Coronary artery (tissue), 2 donors: Measurements from ENCODE around the gene ZNF646.

Experiments used
- DNase-seq: peaks from one replicate; pipeline ENCODE4 v3.0.0-alpha.2; 2017; ENCODE audit warnings: low spot score
- H3K27ac ChIP-seq, 2 donors: fragments of 200-600 bp; sonication (generic); one replicate each; pipeline ENCODE4 v1.5.1; 2016 to 2019
- H3K4me3 ChIP-seq: fragments of 200-600 bp; sonication (generic); 2 replicates; pipeline ENCODE4 v1.5.1; 2016; ENCODE audit warnings: mild to moderate bottlenecking, moderate library complexity
- CTCF ChIP-seq: fragments of 200-600 bp; sonication (generic); IDR thresholded peaks from one replicate; pipeline ENCODE4 v1.5.1; 2019; ENCODE audit warnings: antibody characterized with exemption

ZNF646 gene

DNA sequence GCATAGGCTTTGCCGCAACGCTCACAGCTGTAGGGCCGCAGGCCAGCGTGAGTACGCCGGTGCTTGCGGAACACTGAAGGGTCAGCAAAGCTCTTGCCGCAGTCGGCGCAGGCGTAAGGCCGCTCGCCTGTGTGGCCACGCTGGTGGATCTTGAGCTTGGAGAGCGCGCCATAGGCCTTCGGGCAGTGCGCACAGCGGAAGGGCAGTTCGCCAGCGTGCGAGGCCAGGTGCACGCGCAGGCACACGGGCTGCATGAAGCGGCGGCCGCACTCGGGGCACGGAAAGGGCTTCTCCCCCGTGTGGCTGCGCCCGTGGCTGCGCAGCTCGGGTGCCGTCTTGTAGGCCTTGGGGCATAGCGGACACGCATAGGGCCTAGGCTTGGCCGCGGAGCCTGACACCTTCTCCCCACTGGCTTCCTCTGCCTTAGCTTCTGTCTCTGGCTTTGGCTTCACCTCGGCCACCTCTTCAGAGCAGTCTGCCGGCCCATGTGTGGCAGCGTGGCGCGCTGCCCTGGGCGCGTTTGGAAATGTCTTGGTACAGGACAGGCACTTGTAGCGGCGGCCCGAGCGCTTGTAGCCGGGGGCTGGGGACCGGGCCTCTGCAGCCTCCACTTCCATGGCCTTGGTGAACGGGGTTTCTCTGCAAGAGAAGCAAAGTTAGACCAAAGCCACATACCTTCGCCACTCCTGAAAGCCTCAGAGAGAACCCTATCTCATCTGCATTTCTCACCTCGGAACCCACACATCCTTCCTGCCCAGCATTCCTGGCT is 10.2 kb upstream of the ZNF646 start:
- no peak overlapping the region for H3K4me3 ChIP-seq
- DNase-seq: no peak
- H3K27ac ChIP-seq: peak overlapping the region in 1 of 2 donors; percentile 86
- no peak for TF ChIP-seq CTCF

- DNase-seq: peak; percentile 80
- no peak for TF ChIP-seq CTCF
- H3K4me3 ChIP-seq: no peak overlapping the region
- H3K27ac ChIP-seq: peak overlapping the region; percentile 55 to 86
Measured at GRCh38 chr16:31064882-31065461, 9.2 kb upstream of the ZNF646 start.

- DNase-seq: no peak
- TF ChIP-seq CTCF: no peak
- Histone ChIP-seq H3K27ac (no peak overlapping the region), H3K4me3 (no peak overlapping the region)
Measured at GRCh38 chr16:31067342-31067741, 6.9 kb upstream of the ZNF646 start.

DNA sequence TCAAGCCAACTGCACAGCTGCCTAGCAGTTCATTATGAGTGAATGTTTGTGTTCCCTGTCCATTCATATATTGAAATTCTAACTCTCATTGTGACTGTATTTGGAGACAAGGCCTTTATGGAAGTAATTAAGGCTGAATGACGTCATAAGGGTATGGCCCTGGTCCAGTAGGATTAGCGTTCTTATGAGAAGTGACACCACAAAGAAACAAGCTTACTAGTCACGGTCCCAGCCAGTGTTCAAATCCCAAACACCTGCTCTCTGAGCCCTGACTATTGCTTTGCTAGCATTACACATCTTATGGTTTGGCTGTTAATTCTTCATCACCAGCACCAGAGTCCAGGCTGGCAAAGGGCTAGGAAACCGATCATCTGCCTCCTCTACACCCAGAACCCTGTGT is 2.4 kb upstream of the ZNF646 start:
- Histone ChIP-seq H3K27ac (peak overlapping the region in 1 of 2 donors; percentile 95), H3K4me3 (peak overlapping the region; percentile 93)
- DNase-seq: no peak
- no peak for TF ChIP-seq CTCF

DNA sequence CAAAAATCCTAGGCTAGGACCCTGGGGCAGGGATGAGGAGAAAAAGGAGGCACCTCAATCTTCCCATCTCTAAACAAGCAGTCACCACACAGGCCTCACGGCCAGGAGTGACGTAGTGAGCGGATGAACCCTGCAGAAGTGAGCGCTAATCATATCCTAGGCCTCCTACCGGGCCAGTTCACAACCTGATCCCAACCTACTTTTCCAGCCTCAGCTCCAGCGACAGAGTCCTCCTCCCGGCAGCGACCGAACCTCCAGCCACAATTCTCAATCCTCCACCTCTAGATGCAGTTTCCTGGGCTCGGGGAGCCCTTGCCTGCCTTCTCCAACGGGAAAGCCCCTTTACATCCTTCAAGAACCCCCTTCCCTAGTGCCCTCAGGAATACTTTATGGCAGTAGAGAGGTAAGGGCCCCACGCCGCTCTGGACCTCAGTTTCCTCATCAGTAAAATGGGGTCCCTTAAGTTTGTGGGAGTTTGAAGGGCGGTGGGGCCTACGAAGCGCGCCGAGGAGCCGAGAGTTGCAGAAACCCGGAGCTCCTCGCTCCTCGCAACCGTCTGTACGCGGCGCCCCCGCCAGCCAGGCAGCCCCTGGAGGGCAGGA is 1.6 kb upstream of the ZNF646 start:
- peak overlapping the region; percentile 93 for H3K4me3 ChIP-seq
- H3K27ac ChIP-seq: peak overlapping the region; percentile 83 to 95
- TF ChIP-seq CTCF: no peak
- no peak for DNase-seq

DNA sequence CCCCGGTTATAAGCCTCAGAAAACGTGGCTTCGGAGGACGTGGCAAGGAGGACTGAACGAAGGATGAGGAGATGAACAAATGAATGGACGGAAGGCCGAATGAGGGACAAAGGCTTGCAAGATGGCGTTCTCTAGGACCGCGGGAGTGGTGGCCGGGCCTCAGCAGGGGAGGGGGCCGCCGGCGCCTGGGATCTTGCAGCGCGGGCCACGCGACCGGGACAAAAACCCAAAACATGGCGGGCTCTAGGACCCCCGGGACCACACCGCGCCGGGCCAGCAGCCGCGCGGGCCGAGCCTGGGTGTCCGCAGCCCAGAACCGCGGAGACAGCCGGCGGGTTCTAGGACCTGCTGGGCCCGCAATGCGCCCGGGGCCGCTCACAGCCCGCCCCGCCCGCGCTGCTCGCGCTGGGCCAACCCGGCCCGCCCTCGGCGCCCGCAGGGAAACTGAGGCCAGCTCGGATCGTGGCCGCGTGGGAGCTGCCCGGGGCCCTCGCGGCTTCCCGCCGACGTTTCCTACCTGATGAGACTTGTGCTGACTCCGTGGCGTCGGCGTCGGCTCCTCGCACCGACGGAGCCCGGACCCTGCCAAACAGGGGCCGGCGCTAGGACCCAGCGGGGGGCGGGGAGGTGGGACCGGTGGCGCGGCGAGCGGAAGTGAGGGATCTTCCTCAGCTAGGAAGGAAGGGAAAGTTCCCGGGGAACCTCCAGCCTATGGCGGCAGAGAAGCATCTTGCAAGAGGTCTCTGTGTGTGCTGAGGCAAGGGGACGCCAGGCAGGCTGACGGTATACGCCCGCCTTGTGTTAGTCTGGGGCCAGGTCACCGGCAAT is 866 bp upstream of the ZNF646 start:
- TF ChIP-seq CTCF: no peak
- peak overlapping the region; percentile 93 for H3K4me3 ChIP-seq
- peak; percentile 92 for DNase-seq
- peak overlapping the region; percentile 83 to 95 for H3K27ac ChIP-seq
